Lower lobe of right lung (tissue), 2 donors: ENCODE measurements around the gene NDOR1. TPM values are rescaled to one million over a fixed set of nuclear protein-coding genes. Genes with fewer than 3 reads are reported as not detected.

Source experiments
- ATAC-seq, 2 donors: fragments of 200-7000 bp; cut with Tn5 transposase; one replicate each; pipeline ENCODE4 v1.9.1; 2020 to 2022; ENCODE audit warnings: mild to moderate bottlenecking in 2 of 2, moderate library complexity in 2 of 2
- DNase-seq: peaks from one replicate; pipeline ENCODE4 v3.0.0-alpha.2; 2020
- H3K27ac ChIP-seq: fragments of 200-600 bp; one replicate; pipeline ENCODE4 v1.8.0; 2022
- H3K27me3 ChIP-seq: fragments of 200-600 bp; one replicate; pipeline ENCODE4 v1.8.0; 2022; ENCODE audit warnings: low read depth
- H3K36me3 ChIP-seq: fragments of 200-600 bp; one replicate; pipeline ENCODE4 v1.8.0; 2022; ENCODE audit warnings: mild to moderate bottlenecking
- H3K4me1 ChIP-seq: fragments of 200-600 bp; one replicate; pipeline ENCODE4 v1.8.0; 2022
- H3K4me3 ChIP-seq: fragments of 200-600 bp; one replicate; pipeline ENCODE4 v1.8.0; 2022; ENCODE audit warnings: mild to moderate bottlenecking
- H3K9me3 ChIP-seq: fragments of 200-600 bp; one replicate; pipeline ENCODE4 v1.8.0; 2022
- intact Hi-C: fragments of 100-400 bp; cut with DNase I; formaldehyde crosslinking; loops from one replicate; pipeline ENCODE4 v1.11.0; 2022
- total RNA-seq: library from RNA; stranded (reverse); fragmentation: NEBNext Ultra II Directional; extraction: Animal tissue kit (Norgen Biotek cat#: 25700); gene quantifications from one replicate; pipeline ENCODE4 v1.2.1, GENCODE V29; 2021
- TF ChIP-seq, protein P1 (sequence below): fragments of 200-600 bp; IDR thresholded peaks from one replicate; pipeline ENCODE4 v1.8.0; 2022; ENCODE audit warnings: antibody characterized with exemption, mild to moderate bottlenecking
- donor health status: DM: no; HTN: yes; CAD: no; lungs with severe emphysema.

Gene NDOR1
- total RNA-seq, 1 donor from 2014 or later = 15.6 TPM

DNA sequence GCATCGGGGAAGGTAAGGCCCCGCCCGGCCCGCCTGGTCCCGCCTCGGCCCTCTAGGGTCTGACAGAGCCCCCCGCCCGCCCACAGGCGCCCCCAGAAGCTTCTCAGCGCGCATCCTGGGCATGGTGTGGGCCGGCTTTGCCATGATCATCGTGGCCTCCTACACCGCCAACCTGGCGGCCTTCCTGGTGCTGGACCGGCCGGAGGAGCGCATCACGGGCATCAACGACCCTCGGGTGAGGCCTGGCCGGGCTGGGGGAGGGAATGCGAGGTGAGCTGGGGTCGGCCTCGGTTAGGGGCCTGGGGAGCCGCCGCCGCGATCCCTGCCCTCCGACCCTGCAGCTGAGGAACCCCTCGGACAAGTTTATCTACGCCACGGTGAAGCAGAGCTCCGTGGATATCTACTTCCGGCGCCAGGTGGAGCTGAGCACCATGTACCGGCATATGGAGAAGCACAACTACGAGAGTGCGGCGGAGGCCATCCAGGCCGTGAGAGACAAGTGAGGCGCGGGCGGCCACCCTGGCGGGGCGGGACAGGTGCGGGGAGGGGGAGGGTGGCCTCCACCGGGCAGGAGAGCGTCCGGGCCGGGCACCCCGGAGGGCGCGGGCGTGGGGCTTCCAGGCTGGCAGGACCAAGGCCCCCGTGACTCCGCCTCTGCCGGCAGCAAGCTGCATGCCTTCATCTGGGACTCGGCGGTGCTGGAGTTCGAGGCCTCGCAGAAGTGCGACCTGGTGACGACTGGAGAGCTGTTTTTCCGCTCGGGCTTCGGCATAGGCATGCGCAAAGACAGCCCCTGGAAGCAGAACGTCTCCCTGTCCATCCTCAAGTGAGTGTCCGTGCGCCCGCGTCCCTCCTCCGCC lies 42.8 kb upstream of the NDOR1 start:
- peak; percentile 34 to 76 for ATAC-seq
- DNase-seq = no peak
- intact Hi-C loops = no loop called here
- H3K9me3 ChIP-seq = no peaks in the 10 kb centered on the region
- no peak overlapping the region for H3K27ac ChIP-seq
- TF ChIP-seq, protein P1, sequence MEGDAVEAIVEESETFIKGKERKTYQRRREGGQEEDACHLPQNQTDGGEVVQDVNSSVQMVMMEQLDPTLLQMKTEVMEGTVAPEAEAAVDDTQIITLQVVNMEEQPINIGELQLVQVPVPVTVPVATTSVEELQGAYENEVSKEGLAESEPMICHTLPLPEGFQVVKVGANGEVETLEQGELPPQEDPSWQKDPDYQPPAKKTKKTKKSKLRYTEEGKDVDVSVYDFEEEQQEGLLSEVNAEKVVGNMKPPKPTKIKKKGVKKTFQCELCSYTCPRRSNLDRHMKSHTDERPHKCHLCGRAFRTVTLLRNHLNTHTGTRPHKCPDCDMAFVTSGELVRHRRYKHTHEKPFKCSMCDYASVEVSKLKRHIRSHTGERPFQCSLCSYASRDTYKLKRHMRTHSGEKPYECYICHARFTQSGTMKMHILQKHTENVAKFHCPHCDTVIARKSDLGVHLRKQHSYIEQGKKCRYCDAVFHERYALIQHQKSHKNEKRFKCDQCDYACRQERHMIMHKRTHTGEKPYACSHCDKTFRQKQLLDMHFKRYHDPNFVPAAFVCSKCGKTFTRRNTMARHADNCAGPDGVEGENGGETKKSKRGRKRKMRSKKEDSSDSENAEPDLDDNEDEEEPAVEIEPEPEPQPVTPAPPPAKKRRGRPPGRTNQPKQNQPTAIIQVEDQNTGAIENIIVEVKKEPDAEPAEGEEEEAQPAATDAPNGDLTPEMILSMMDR = peak; percentile 14
- H3K4me3 ChIP-seq = peak overlapping the region; percentile 43
- peaks cover 99% of the 10 kb centered on the region for H3K27me3 ChIP-seq
- peaks cover 22% of the 10 kb centered on the region for H3K4me1 ChIP-seq
- no peaks in the 10 kb centered on the region for H3K36me3 ChIP-seq

DNA sequence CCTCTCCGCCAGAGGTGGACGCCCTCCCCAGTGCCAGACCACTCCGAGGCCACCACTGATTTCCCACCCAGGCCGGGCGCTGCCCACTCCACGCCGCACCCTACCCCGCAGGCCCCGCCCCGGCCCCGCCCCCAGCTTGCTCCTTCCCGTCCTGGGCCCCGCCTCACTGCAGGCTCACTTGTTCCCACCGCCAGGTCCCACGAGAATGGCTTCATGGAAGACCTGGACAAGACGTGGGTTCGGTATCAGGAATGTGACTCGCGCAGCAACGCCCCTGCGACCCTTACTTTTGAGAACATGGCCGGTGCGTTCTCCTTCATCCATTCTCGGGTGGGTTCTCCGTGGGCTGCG lies 42.2 kb upstream of the NDOR1 start:
- H3K9me3 ChIP-seq = no peaks in the 10 kb centered on the region
- H3K4me1 ChIP-seq = peaks cover 28% of the 10 kb centered on the region
- intact Hi-C loops = no loop called here
- no peak overlapping the region for H3K27ac ChIP-seq
- H3K4me3 ChIP-seq = peak overlapping the region; percentile 43
- H3K27me3 ChIP-seq = peaks cover 99% of the 10 kb centered on the region
- TF ChIP-seq, protein P1 = no peak
- no peak for DNase-seq
- H3K36me3 ChIP-seq = no peaks in the 10 kb centered on the region
- ATAC-seq = peak; percentile 11 to 41

DNA sequence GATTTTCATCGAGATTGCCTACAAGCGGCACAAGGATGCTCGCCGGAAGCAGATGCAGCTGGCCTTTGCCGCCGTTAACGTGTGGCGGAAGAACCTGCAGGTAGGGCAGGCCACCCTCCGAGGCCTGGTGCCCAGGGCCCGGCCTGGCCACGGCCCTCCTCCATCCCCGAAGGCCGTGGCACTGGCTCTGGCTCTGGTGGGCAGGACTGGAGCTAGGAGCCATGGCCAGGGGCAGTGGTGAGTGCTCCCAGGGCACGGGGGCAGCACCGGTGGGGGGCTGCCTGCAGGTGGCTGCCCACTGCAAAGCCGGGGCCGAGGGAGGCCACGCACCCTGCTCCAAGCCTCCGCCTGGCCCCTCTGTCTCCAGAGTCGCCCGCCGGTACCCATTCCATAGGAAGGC lies 41.7 kb upstream of the NDOR1 start:
- TF ChIP-seq, protein P1 = no peak
- ATAC-seq (no peak), DNase-seq (no peak)
- Histone ChIP-seq H3K9me3 (no peaks in the 10 kb centered on the region), H3K4me1 (peaks cover 30% of the 10 kb centered on the region), H3K36me3 (no peaks in the 10 kb centered on the region), H3K27me3 (peaks cover 99% of the 10 kb centered on the region), H3K4me3 (no peak overlapping the region), H3K27ac (no peak overlapping the region)
- intact Hi-C loops = no loop called here

DNA sequence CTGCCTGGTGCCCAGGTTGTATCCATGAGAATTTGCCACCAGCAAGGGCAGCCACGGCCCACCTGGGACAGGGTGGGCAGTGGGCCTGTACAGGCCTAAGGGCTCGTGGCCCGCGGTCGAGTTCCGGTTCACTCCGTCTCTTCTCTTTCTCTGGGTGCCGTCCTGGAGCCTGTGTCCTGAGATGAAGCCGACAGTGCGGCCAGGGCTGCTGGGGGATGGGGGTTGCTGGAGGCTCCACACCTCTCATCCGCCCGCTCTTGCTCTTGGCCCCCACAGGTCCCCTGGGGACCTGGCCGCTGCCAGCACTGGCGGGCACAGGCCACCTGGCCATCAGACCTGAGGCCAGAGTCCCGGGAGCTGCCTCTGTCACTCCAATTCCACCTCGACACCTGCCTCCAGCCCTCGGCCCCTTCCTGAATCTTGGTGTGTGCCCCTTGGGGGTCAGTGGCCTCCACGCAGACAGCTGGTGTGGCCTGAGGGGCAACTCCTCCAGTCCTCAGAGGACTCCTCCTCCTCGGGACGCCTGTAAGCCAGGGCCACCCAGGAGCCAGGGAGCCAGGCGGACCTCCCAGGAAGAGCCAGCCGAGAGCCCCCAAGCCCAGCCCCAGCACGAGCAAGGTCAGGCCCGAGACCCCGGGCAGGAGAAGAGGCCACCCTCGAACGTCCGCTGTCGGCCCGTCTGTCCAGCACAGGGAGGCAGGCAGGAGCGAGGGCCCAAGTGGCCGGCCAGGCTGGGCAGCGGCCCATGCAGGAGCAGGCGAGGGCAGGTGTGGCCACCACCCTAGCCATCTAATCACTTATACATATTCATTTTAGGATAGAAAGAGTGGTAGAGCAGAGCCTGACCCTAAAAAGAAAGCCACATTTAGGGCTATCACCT lies 40.9 kb upstream of the NDOR1 start:
- Histone ChIP-seq H3K27ac (no peak overlapping the region), H3K9me3 (no peaks in the 10 kb centered on the region), H3K36me3 (no peaks in the 10 kb centered on the region), H3K27me3 (peaks cover 99% of the 10 kb centered on the region), H3K4me3 (no peak overlapping the region), H3K4me1 (peaks cover 38% of the 10 kb centered on the region)
- intact Hi-C loops = no loop called here
- DNase-seq = no peak
- ATAC-seq = no peak
- TF ChIP-seq, protein P1 = no peak

DNA sequence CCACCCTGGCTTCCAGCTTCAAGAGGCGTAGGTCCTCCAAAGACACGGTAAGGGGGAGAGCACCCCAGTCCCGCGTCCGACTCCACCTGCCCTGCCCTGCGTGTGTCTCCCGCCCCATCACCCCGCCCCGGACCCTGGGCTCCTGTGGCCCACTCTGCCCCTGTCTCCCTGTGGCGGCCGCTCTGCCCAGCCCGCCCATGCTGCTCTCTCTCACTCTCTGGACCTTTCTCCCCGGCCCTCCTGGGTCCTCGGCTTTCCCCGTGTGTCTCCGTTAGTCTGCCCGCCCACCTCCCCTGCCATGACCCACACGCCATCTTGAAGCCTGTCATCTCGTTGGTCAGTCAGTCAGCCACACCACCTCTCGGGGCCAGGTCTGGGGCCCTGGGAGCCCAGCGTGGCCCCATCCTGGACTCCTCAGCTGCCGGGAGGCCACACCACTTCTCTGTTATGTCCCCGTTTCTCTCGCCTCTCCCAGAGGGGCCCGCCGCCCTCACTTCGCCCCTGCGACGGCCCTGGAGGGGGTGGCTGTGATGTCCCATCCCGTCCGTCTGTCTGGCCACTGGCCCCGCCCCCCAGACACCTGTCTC lies 40.2 kb upstream of the NDOR1 start:
- Histone ChIP-seq H3K36me3 (no peaks in the 10 kb centered on the region), H3K4me1 (peaks cover 43% of the 10 kb centered on the region), H3K27me3 (peaks cover 99% of the 10 kb centered on the region), H3K9me3 (no peaks in the 10 kb centered on the region), H3K4me3 (no peak overlapping the region), H3K27ac (no peak overlapping the region)
- intact Hi-C loops = no loop called here
- ATAC-seq (no peak), DNase-seq (no peak)
- TF ChIP-seq, protein P1 = no peak
